ENCODE results near the gene ALDH2. TPM values are rescaled to one million over a fixed set of nuclear protein-coding genes. Genes with fewer than 3 reads are reported as not detected.
"Not testable (repeated sequence)": the region's sequence is repeated elsewhere in the genome, so short reads cannot be mapped to it uniquely, and the experiment has no call there.

ALDH2 gene
- total RNA-seq, 1 experiment from 2014 or later: 2.0 TPM

GRCh38 chr12:111819191-111820158, 52.7 kb downstream of the ALDH2 start:
- Histone ChIP-seq H3K4me1 (peaks cover 14% of the 10 kb centered on the region), H3K9me3 (replicated peaks) (no peaks in the 10 kb centered on the region; the same call in 1 of the 2 replicates), H3K36me3 (no peaks in the 10 kb centered on the region), H3K27ac (no peak overlapping the region), H3K4me3 (no peak overlapping the region), H3K27me3 (no peaks in the 10 kb centered on the region)
- DNase-seq: peak; percentile 13 to 29

GRCh38 chr12:111820828-111821227, 54.1 kb downstream of the ALDH2 start:
- H3K4me1 ChIP-seq: peaks cover 14% of the 10 kb centered on the region
- not testable (repeated sequence) for H3K27ac ChIP-seq; DNase-seq; H3K27me3 ChIP-seq; H3K36me3 ChIP-seq; H3K4me3 ChIP-seq; H3K9me3 ChIP-seq (replicated peaks)

- H3K27me3 ChIP-seq: no peaks in the 10 kb centered on the region
- no peak overlapping the region for H3K27ac ChIP-seq
- no peaks in the 10 kb centered on the region; the same call in 1 of the 2 replicates for H3K9me3 ChIP-seq (replicated peaks)
- no peak overlapping the region for H3K4me3 ChIP-seq
- peaks cover 14% of the 10 kb centered on the region for H3K4me1 ChIP-seq
- no peaks in the 10 kb centered on the region for H3K36me3 ChIP-seq
- DNase-seq: no peak
Observed at GRCh38 chr12:111822886-111823285, 56.2 kb downstream of the ALDH2 start.

- Histone ChIP-seq H3K27me3 (no peaks in the 10 kb centered on the region), H3K4me1 (peaks cover 14% of the 10 kb centered on the region), H3K4me3 (no peak overlapping the region), H3K36me3 (no peaks in the 10 kb centered on the region), H3K27ac (no peak overlapping the region), H3K9me3 (replicated peaks) (no peaks in the 10 kb centered on the region; the same call in 1 of the 2 replicates)
- peak in 1 of 2 experiments; percentile 10 for DNase-seq
Observed at GRCh38 chr12:111823891-111824290, 57.2 kb downstream of the ALDH2 start.

GRCh38 chr12:111824312-111824711, 57.6 kb downstream of the ALDH2 start:
- not testable (repeated sequence) for H3K27me3 ChIP-seq; H3K4me3 ChIP-seq; H3K9me3 ChIP-seq (replicated peaks); H3K36me3 ChIP-seq; H3K27ac ChIP-seq
- peak in 1 of 2 experiments; percentile 35 for DNase-seq
- peaks cover 12% of the 10 kb centered on the region for H3K4me1 ChIP-seq

- H3K36me3 ChIP-seq: no peaks in the 10 kb centered on the region
- H3K4me3 ChIP-seq: no peak overlapping the region
- H3K27ac ChIP-seq: no peak overlapping the region
- no peaks in the 10 kb centered on the region; the same call in 1 of the 2 replicates for H3K9me3 ChIP-seq (replicated peaks)
- H3K4me1 ChIP-seq: no peaks in the 10 kb centered on the region; the same call in 1 of the 2 replicates
- no peaks in the 10 kb centered on the region for H3K27me3 ChIP-seq
- DNase-seq: no peak
Observed at GRCh38 chr12:111825509-111825908, 58.8 kb downstream of the ALDH2 start.

- H3K36me3 ChIP-seq: no peaks in the 10 kb centered on the region
- H3K27me3 ChIP-seq: no peaks in the 10 kb centered on the region
- H3K4me1 ChIP-seq: no peaks in the 10 kb centered on the region
- H3K4me3 ChIP-seq: no peak overlapping the region
- H3K9me3 ChIP-seq (replicated peaks): no peaks in the 10 kb centered on the region; the same call in 1 of the 2 replicates
- no peak overlapping the region for H3K27ac ChIP-seq
- no peak for DNase-seq
Observed at GRCh38 chr12:111826316-111826715, 59.6 kb downstream of the ALDH2 start.

GRCh38 chr12:111826992-111827391, 60.3 kb downstream of the ALDH2 start:
- Histone ChIP-seq H3K9me3 (replicated peaks) (no peaks in the 10 kb centered on the region), H3K4me1 (no peaks in the 10 kb centered on the region), H3K4me3 (no peak overlapping the region), H3K36me3 (no peaks in the 10 kb centered on the region), H3K27ac (no peak overlapping the region), H3K27me3 (no peaks in the 10 kb centered on the region)
- DNase-seq: no peak

GRCh38 chr12:111827907-111828306, 61.2 kb downstream of the ALDH2 start:
- no peaks in the 10 kb centered on the region for H3K36me3 ChIP-seq
- H3K27ac ChIP-seq: no peak overlapping the region
- H3K4me3 ChIP-seq: no peak overlapping the region
- DNase-seq: no peak
- no peaks in the 10 kb centered on the region for H3K4me1 ChIP-seq
- H3K9me3 ChIP-seq (replicated peaks): no peaks in the 10 kb centered on the region
- H3K27me3 ChIP-seq: no peaks in the 10 kb centered on the region

GRCh38 chr12:111828338-111828979, 61.7 kb downstream of the ALDH2 start:
- no peak for DNase-seq
- H3K27me3 ChIP-seq: no peaks in the 10 kb centered on the region
- no peaks in the 10 kb centered on the region for H3K36me3 ChIP-seq
- H3K4me3 ChIP-seq: no peak overlapping the region
- H3K4me1 ChIP-seq: no peaks in the 10 kb centered on the region
- H3K9me3 ChIP-seq (replicated peaks): no peaks in the 10 kb centered on the region
- no peak overlapping the region for H3K27ac ChIP-seq

GRCh38 chr12:111829635-111830034, 62.9 kb downstream of the ALDH2 start:
- DNase-seq; H3K27ac ChIP-seq; H3K27me3 ChIP-seq; H3K4me3 ChIP-seq; H3K4me1 ChIP-seq; H3K9me3 ChIP-seq (replicated peaks); H3K36me3 ChIP-seq: not testable (repeated sequence)

GRCh38 chr12:111834740-111835386, 68.1 kb downstream of the ALDH2 start:
- H3K9me3 ChIP-seq (replicated peaks); H3K36me3 ChIP-seq; DNase-seq; H3K27ac ChIP-seq; H3K27me3 ChIP-seq; H3K4me1 ChIP-seq; H3K4me3 ChIP-seq: not testable (repeated sequence)

GRCh38 chr12:111835531-111836181, 68.9 kb downstream of the ALDH2 start:
- H3K4me1 ChIP-seq; DNase-seq; H3K4me3 ChIP-seq; H3K27ac ChIP-seq; H3K36me3 ChIP-seq; H3K9me3 ChIP-seq (replicated peaks); H3K27me3 ChIP-seq: not testable (repeated sequence)

- Histone ChIP-seq H3K27ac (no peak overlapping the region), H3K4me1 (peaks cover under 1% of the 10 kb centered on the region), H3K4me3 (no peak overlapping the region), H3K36me3 (no peaks in the 10 kb centered on the region), H3K9me3 (replicated peaks) (no peaks in the 10 kb centered on the region), H3K27me3 (no peaks in the 10 kb centered on the region)
- DNase-seq: no peak
Observed at GRCh38 chr12:111838353-111838752, 71.6 kb downstream of the ALDH2 start.
